H9 (cell line): Measurements from ENCODE around the gene GRID1. TPM values are rescaled to one million over a fixed set of nuclear protein-coding genes. Genes with fewer than 3 reads are reported as not detected.

ENCODE experiments used
- DNase-seq: peaks from one replicate; pipeline ENCODE4 v3.0.0-alpha.2; 2017
- H2AFZ ChIP-seq: one replicate; pipeline ENCODE4 v1.6.1; 2013; ENCODE audit warnings: mild to moderate bottlenecking, low read length, control low read depth, moderate library complexity
- H2AK5ac ChIP-seq: 2 replicates; pipeline ENCODE4 v1.6.1; 2013; ENCODE audit warnings: low read length, control low read depth, mixed read lengths; ENCODE audit not compliant: insufficient read length
- H2BK120ac ChIP-seq: one replicate; pipeline ENCODE4 v1.6.1; 2013; ENCODE audit warnings: low read depth, mild to moderate bottlenecking, low read length, control low read depth, inconsistent platforms; ENCODE audit not compliant: poor library complexity, severe bottlenecking
- H2BK12ac ChIP-seq: 2 replicates; pipeline ENCODE4 v1.6.1; 2013; ENCODE audit warnings: low read length, control low read depth, mixed read lengths, low read depth; ENCODE audit not compliant: insufficient read length
- H2BK15ac ChIP-seq: 2 replicates; pipeline ENCODE4 v1.6.1; 2013; ENCODE audit warnings: low read depth, low read length, control low read depth
- H2BK20ac ChIP-seq: one replicate; pipeline ENCODE4 v1.6.1; 2013; ENCODE audit warnings: low read depth, mild to moderate bottlenecking, low read length, control low read depth, inconsistent platforms; ENCODE audit not compliant: poor library complexity, severe bottlenecking
- H2BK5ac ChIP-seq: 2 replicates; pipeline ENCODE4 v1.6.1; 2013; ENCODE audit warnings: low read length, control low read depth, mixed read lengths; ENCODE audit not compliant: insufficient read length
- H3K14ac ChIP-seq: 2 replicates; pipeline ENCODE4 v1.6.1; 2013; ENCODE audit warnings: low read length, control low read depth; ENCODE audit not compliant: insufficient read depth
- H3K18ac ChIP-seq: 2 replicates; pipeline ENCODE4 v1.6.1; 2013; ENCODE audit warnings: low read depth, mild to moderate bottlenecking, mixed read lengths, low read length, control low read depth; ENCODE audit not compliant: insufficient read length
- H3K23ac ChIP-seq: 2 replicates; pipeline ENCODE4 v1.6.1; 2013; ENCODE audit warnings: low read length, control low read depth, mixed read lengths, low read depth; ENCODE audit not compliant: insufficient read length
- H3K23me2 ChIP-seq: 2 replicates; pipeline ENCODE4 v1.6.1; 2013; ENCODE audit warnings: low read depth, mild to moderate bottlenecking, mixed read lengths, low read length, control low read depth; ENCODE audit not compliant: insufficient read length, poor library complexity, severe bottlenecking
- H3K27ac ChIP-seq: 2 replicates; pipeline ENCODE4 v1.5.1; 2013; ENCODE audit warnings: low read length, control low read depth, mixed read lengths, low read depth; ENCODE audit not compliant: insufficient read length
- H3K27me3 ChIP-seq: 2 replicates; pipeline ENCODE4 v1.6.1; 2013; ENCODE audit warnings: low read length, control low read depth, inconsistent platforms; ENCODE audit not compliant: insufficient read depth
- H3K4ac ChIP-seq: 2 replicates; pipeline ENCODE4 v1.6.1; 2013; ENCODE audit warnings: low read depth, mild to moderate bottlenecking, control low read depth, inconsistent platforms, low read length, moderate library complexity
- H3K4me1 ChIP-seq: 2 replicates; pipeline ENCODE4 v1.6.1; 2013; ENCODE audit warnings: low read length, control low read depth, inconsistent platforms; ENCODE audit not compliant: insufficient read depth
- H3K4me2 ChIP-seq: 2 replicates; pipeline ENCODE4 v1.6.1; 2013; ENCODE audit warnings: low read length, control low read depth, mixed read lengths; ENCODE audit not compliant: insufficient read length, insufficient read depth
- H3K56ac ChIP-seq: 2 replicates; pipeline ENCODE4 v1.6.1; 2013; ENCODE audit warnings: low read depth, mild to moderate bottlenecking, mixed read lengths, low read length, control low read depth; ENCODE audit not compliant: insufficient read length
- H3K79me1 ChIP-seq: 2 replicates; pipeline ENCODE4 v1.6.1; 2013; ENCODE audit warnings: low read depth, mild to moderate bottlenecking, moderate library complexity, low read length, control low read depth, inconsistent platforms; ENCODE audit not compliant: insufficient read depth, poor library complexity, severe bottlenecking
- H3K79me2 ChIP-seq: 2 replicates; pipeline ENCODE4 v1.6.1; 2013; ENCODE audit warnings: low read length, control low read depth, inconsistent platforms; ENCODE audit not compliant: insufficient read depth
- H3K9ac ChIP-seq: 2 replicates; pipeline ENCODE4 v1.6.1; 2013; ENCODE audit warnings: low read length, control low read depth, mixed read lengths; ENCODE audit not compliant: insufficient read length; ENCODE audit errors: extremely low read depth
- H3K9me3 ChIP-seq: one replicate; pipeline ENCODE4 v1.6.1; 2013; ENCODE audit warnings: low read depth, low read length, inconsistent platforms; ENCODE audit not compliant: control insufficient read depth
- H3T11ph ChIP-seq: one replicate; pipeline ENCODE4 v1.6.1; 2013; ENCODE audit warnings: mild to moderate bottlenecking, low read length, control low read depth, inconsistent platforms
- H4K20me1 ChIP-seq: one replicate; pipeline ENCODE4 v1.6.1; 2013; ENCODE audit not compliant: control insufficient read depth, insufficient read length, insufficient read depth
- H4K5ac ChIP-seq: 2 replicates; pipeline ENCODE4 v1.6.1; 2013; ENCODE audit warnings: low read depth, mild to moderate bottlenecking, mixed read lengths, low read length, control low read depth; ENCODE audit not compliant: insufficient read length
- H4K8ac ChIP-seq: replicated peaks from 2 replicates; pipeline ENCODE4 v1.6.1; 2013; ENCODE audit warnings: low read length, control low read depth, mixed read lengths, low read depth; ENCODE audit not compliant: insufficient read length
- H4K91ac ChIP-seq: 2 replicates; pipeline ENCODE4 v1.6.1; 2013; ENCODE audit warnings: low read depth, mild to moderate bottlenecking, moderate library complexity, mixed read lengths, low read length, control low read depth; ENCODE audit not compliant: insufficient read length
- H3K27ac Mint-ChIP-seq, 3 experiments: 2 replicates in 2 of 3; 3 replicates in 1 of 3; pipeline ENCODE4 v1.8.0; 2020 to 2021; ENCODE audit warnings: mixed read lengths in 3 of 3, mild to moderate bottlenecking in 1 of 3, moderate library complexity in 1 of 3
- H3K27me3 Mint-ChIP-seq: 2 replicates; pipeline ENCODE4 v1.8.0; 2021; ENCODE audit warnings: low read depth, mild to moderate bottlenecking, moderate library complexity, mixed read lengths
- H3K36me3 Mint-ChIP-seq, 3 experiments: 2 replicates in 2 of 3; 3 replicates in 1 of 3; pipeline ENCODE4 v1.8.0; 2020 to 2021; ENCODE audit warnings: low read depth in 3 of 3, mixed read lengths in 3 of 3; ENCODE audit not compliant: insufficient read depth in 1 of 3
- H3K4me1 Mint-ChIP-seq, 2 experiments: 2 replicates each; pipeline ENCODE4 v1.8.0; 2020; ENCODE audit warnings: mixed read lengths in 2 of 2
- H3K4me3 Mint-ChIP-seq, 2 experiments: 2 replicates in 1 of 2; 3 replicates in 1 of 2; pipeline ENCODE4 v1.8.0; 2020 to 2021; ENCODE audit warnings: mild to moderate bottlenecking in 2 of 2, mixed read lengths in 2 of 2, moderate library complexity in 1 of 2
- H3K9me3 Mint-ChIP-seq, 2 experiments: 2 replicates in 1 of 2; 3 replicates in 1 of 2; pipeline ENCODE4 v1.8.0; 2020; ENCODE audit warnings: mild to moderate bottlenecking in 2 of 2, mixed read lengths in 2 of 2, moderate library complexity in 1 of 2
- total RNA-seq: library from RNA; stranded (reverse); gene quantifications from 2 replicates; pipeline ENCODE4 v1.2.1, GENCODE V29; 2021
- TF ChIP-seq, protein P1 (sequence below): fragments of 200-600 bp; sonication (generic); conservative IDR thresholded peaks from 3 replicates; pipeline ENCODE4 v1.8.0; 2021; ENCODE audit warnings: antibody characterized with exemption, mild to moderate bottlenecking

GRID1 gene
- total RNA-seq, 1 experiment from 2014 or later: 0.35 TPM

DNA sequence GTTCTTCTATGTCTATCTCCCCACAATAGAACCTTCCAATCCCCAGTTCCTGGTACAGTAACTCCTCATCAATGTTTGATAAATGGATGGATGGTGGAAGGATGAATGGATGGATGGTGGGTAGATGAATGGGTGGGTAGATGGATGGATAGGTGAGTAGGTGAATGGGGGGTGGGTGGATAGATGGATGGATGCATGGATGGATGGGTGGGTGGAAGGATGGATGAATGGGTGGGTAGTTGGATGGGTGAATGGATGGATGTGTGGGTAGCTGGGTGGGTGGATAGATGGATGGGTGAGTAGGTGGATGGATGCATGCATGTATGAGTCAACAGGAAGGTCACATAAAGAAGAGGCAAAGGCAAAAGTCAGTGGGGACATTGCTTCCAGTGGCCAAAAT is 116.8 kb downstream of the GRID1 start:
- no peak overlapping the region for H3K4me3 Mint-ChIP-seq
- no peak overlapping the region for H3K27ac ChIP-seq
- H2BK20ac ChIP-seq: no peak overlapping the region
- H2BK15ac ChIP-seq: no peak overlapping the region
- TF ChIP-seq, protein P1, sequence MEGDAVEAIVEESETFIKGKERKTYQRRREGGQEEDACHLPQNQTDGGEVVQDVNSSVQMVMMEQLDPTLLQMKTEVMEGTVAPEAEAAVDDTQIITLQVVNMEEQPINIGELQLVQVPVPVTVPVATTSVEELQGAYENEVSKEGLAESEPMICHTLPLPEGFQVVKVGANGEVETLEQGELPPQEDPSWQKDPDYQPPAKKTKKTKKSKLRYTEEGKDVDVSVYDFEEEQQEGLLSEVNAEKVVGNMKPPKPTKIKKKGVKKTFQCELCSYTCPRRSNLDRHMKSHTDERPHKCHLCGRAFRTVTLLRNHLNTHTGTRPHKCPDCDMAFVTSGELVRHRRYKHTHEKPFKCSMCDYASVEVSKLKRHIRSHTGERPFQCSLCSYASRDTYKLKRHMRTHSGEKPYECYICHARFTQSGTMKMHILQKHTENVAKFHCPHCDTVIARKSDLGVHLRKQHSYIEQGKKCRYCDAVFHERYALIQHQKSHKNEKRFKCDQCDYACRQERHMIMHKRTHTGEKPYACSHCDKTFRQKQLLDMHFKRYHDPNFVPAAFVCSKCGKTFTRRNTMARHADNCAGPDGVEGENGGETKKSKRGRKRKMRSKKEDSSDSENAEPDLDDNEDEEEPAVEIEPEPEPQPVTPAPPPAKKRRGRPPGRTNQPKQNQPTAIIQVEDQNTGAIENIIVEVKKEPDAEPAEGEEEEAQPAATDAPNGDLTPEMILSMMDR: no peak
- no peaks in the 10 kb centered on the region for H3K27me3 ChIP-seq
- no peak overlapping the region for H3K14ac ChIP-seq
- H2AK5ac ChIP-seq: no peak overlapping the region
- no peaks in the 10 kb centered on the region for H3K23me2 ChIP-seq
- H3K4me1 ChIP-seq: peaks cover 7% of the 10 kb centered on the region; the same call in 1 of the 2 replicates
- H2BK5ac ChIP-seq: no peak overlapping the region
- peaks cover 8 to 12% of the 10 kb centered on the region in 2 experiments; a peak in 4 of 5 replicates for H3K9me3 Mint-ChIP-seq
- H3K56ac ChIP-seq: no peak overlapping the region
- H4K5ac ChIP-seq: no peak overlapping the region
- H3K79me2 ChIP-seq: no peaks in the 10 kb centered on the region
- no peak overlapping the region for H3K9ac ChIP-seq
- no peaks in the 10 kb centered on the region for H4K20me1 ChIP-seq
- H3K9me3 ChIP-seq: no peaks in the 10 kb centered on the region
- H3K4me2 ChIP-seq: no peak overlapping the region
- H3K23ac ChIP-seq: no peak overlapping the region
- no peak overlapping the region for H4K91ac ChIP-seq
- no peak overlapping the region for H3K4ac ChIP-seq
- no peak overlapping the region for H3K18ac ChIP-seq
- H3T11ph ChIP-seq: no peak overlapping the region
- peaks cover 4% of the 10 kb centered on the region for H3K27me3 Mint-ChIP-seq
- H2AFZ ChIP-seq: no peak overlapping the region
- H3K79me1 ChIP-seq: no peaks in the 10 kb centered on the region
- H2BK120ac ChIP-seq: no peak overlapping the region
- H3K36me3 Mint-ChIP-seq: peaks cover 0 to 9% (median 2%) of the 10 kb centered on the region in 3 experiments; a peak in 5 of 7 replicates
- no peak for DNase-seq
- no peak overlapping the region for H4K8ac ChIP-seq
- H3K27ac Mint-ChIP-seq: no peak overlapping the region
- peaks cover 14 to 16% of the 10 kb centered on the region in 2 experiments for H3K4me1 Mint-ChIP-seq
- H2BK12ac ChIP-seq: no peak overlapping the region
